GM18861 (cell line): ENCODE data around the gene P2RX5.
A peak's percentile ranks its signal among the peaks of the same experiment; 100 is the strongest.
"Not testable (repeated sequence)": the region's sequence is repeated elsewhere in the genome, so short reads cannot be mapped to it uniquely, and the experiment has no call there.

Experiments
- ATAC-seq: cut with Tn5 transposase; IDR thresholded peaks from one replicate; pipeline ENCODE4 v1.9.1; 2021; ENCODE audit not compliant: unreplicated experiment

P2RX5 gene, protein sequence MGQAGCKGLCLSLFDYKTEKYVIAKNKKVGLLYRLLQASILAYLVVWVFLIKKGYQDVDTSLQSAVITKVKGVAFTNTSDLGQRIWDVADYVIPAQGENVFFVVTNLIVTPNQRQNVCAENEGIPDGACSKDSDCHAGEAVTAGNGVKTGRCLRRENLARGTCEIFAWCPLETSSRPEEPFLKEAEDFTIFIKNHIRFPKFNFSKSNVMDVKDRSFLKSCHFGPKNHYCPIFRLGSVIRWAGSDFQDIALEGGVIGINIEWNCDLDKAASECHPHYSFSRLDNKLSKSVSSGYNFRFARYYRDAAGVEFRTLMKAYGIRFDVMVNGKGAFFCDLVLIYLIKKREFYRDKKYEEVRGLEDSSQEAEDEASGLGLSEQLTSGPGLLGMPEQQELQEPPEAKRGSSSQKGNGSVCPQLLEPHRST

GRCh38 chr17:3695723-3696411 lies at the start of gene P2RX5:
Gene P2RX5, minus strand, starts transcription at chr17:3696155. Its CDS starts 150 bp downstream, at chr17:3696005.
- no peak for ATAC-seq

GRCh38 chr17:3745071-3745470 lies 49.1 kb upstream of the P2RX5 start:
- ATAC-seq = no peak

DNA sequence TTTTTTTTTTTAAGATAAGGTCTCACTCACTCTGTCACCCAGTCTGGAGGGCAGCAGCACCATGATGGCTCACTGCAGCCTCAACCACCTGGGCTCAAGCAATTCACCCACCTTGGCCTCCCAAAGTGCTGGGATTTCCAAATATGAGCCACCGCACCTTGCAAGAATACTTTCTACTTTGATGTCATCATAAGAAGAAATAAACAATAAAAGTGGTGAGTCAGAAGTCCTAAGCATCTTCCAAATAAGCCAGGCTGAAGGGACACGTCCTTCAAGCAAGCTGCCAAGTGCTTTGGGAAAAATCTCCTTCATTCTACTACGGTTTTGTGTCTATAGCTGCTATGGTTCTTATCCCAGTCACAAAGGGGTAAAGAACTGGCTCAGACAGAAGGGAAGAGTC lies 48.1 kb upstream of the P2RX5 start:
- ATAC-seq = no peak

DNA sequence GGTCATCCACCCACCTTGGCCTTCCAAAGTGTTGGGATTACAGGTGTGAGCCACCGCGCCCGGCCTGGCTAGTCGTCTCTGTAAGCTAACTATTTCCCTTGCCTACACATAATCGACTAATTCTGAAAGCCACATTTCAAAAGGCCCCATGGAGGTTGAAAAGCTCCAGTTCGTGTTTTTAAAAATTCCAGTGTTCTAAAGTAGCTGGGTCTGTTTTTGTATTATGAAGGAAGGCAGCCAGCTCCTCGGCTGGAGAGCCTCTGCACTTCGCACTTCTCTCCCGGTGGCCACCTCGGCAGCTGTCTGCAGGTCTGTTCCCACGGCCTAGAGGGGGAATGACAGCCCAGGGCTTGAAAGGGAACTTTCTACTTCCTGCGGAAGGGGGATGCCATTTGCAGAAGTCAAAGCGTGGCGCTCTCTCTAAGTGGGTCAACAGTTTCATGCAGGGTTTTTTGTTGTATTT lies 44.7 kb upstream of the P2RX5 start:
- ATAC-seq = no peak

GRCh38 chr17:3739422-3740124 lies 43.6 kb upstream of the P2RX5 start:
- no peak for ATAC-seq

DNA sequence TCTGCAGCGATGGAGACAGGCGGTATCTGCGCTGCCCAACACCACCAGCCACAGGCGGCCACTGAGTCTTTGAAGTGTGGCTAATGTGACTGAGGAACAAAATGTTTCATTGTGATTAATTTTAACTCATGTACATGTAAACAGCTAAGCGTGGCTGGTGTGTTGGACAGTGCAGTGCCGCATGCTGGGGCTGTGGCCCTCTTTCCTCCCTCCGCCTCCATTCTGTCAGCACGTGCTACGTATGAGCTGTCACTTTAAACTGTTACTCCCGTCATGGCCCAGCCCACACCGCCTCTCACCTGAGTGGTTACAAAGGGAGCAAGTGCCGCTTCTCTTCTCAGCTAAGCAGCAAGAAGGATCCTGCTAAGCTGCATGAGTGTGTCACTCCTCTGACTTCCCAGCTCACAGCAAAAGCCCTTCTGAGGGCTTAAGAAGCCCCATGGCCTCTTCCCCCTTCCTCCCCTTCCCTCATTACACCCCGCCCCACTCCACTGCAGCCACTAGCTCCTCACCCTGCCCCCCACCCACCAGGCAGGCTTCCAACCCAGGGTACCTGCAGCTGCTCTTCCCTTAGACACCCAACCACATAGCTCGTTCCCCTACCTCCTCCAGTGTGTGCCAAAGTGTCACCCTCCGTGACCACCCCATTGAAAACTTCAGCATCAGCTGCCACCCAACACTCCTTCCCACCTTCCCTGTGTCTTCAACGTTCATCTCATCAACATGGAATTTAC lies 42.8 kb upstream of the P2RX5 start:
- ATAC-seq = no peak

DNA sequence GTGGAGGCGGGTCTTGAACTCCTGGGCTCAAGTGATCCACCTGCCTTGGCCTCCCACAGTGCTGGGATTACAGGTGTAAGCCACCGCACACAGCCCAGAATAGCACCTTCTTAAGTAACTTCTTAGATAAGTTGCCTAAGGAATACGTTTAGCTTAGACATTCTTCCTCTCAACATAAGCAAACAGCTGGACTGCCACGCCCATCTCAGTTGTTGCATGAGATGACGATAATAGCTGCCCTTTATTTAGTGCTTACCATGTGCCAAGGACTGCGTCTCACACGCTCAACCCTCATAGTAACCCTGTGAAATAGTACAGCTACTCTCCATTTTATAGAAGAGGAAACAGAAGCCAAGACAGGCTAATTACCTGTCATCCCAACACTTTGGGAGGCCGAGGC lies 39.6 kb upstream of the P2RX5 start:
- ATAC-seq = no peak

GRCh38 chr17:3734911-3735276 lies 38.9 kb upstream of the P2RX5 start:
- not testable (repeated sequence) for ATAC-seq

- peak; percentile 62 for ATAC-seq
These were observed 36.3 kb upstream of the P2RX5 start for GRCh38 chr17:3732210-3732621.

- ATAC-seq = no peak
These were observed 35.0 kb upstream of the P2RX5 start for GRCh38 chr17:3730881-3731429.

DNA sequence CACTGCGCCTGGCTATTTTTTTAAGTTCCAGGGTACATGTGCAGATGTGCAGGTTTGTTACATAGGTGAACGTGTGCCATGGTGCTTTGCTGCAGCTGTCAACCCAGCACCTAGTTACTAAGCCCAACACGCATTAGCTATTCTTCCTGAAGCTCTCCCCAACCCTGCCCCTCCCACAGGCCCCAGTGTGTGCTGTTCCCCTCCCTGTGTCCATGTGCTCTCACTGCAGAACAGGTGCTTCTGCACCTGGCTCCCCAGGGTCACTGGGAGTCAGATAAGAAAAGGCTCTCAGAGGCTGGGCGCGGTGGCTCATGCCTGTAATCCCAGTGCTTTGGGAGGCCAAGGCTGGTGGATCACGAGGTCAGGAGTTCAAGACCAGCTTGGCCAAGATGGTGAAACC lies 33.9 kb upstream of the P2RX5 start:
- ATAC-seq = no peak

GRCh38 chr17:3728099-3728498 lies 32.1 kb upstream of the P2RX5 start:
- ATAC-seq = not testable (repeated sequence)

- ATAC-seq = peak; percentile 35
These were observed 31.1 kb upstream of the P2RX5 start for GRCh38 chr17:3727041-3727440.

GRCh38 chr17:3724378-3725077 lies 28.6 kb upstream of the P2RX5 start:
- ATAC-seq = no peak

- peak; percentile 66 for ATAC-seq
These were observed 27.8 kb upstream of the P2RX5 start, which contains the start of gene HASPIN for GRCh38 chr17:3723556-3724377. Gene HASPIN, plus strand, starts transcription at chr17:3723903. Its CDS starts 33 bp downstream, at chr17:3723936.

GRCh38 chr17:3723188-3723555 lies 27.2 kb upstream of the P2RX5 start:
- ATAC-seq = peak; percentile 3

DNA sequence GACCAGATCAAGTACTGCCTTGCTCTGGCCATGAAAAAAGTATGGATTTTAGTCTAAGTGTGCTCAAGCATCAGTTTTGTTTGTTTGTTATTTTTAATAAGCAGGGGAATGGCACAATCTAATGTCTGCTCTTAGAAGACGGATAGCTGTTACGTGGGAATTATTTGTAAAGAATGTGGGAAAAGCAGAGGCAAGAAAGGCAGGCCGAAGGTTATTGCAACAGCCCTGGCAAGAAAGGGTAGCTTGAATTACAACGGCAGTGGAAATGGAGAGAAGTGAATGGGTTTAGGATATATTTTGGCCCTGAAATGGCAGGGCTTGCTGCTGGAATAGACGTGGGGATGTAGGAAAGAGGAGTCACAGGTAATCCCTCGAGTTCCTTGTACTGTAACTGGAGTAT lies 26.8 kb upstream of the P2RX5 start:
- ATAC-seq = no peak

DNA sequence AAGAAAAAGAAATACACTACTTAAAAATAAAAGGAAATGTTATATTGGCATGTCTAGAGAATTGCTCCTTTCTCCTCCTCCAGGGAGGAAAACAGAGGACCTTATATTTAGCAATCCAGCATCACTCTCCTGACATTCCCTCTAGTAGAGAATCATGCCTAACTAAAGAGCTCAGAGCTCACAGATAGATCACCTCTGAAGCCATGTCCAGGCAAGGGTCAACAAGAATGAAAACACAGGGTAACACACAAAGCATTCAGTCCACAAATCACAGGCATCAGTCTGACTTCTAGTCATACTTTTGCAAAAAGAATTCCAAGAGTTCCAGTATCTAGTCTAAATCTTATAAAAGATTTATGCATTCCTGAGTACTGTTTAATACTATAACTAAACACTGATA lies 23.3 kb upstream of the P2RX5 start:
- no peak for ATAC-seq

GRCh38 chr17:3718201-3718600 lies 22.2 kb upstream of the P2RX5 start:
- ATAC-seq = no peak
